ENCODE results near the gene TRAPPC1.

The TRAPPC1 gene

GRCh38 chr17:7927596-7927995, 4.2 kb downstream of the TRAPPC1 start:
- no peak for TF ChIP-seq GATA2 (IDR thresholded peaks at IDR 0.05; ENCODE audit: low read depth, low read length)
- no peak for TF ChIP-seq GATA3 (IDR thresholded peaks at IDR 0.05; ENCODE audit: low read depth, low read length)

GRCh38 chr17:7922845-7923628, 8.7 kb downstream of the TRAPPC1 start:
- TF ChIP-seq GATA2 (IDR thresholded peaks at IDR 0.05; ENCODE audit: low read depth, low read length) (no peak), GATA3 (IDR thresholded peaks at IDR 0.05; ENCODE audit: low read depth, low read length) (no peak)

- no peak for TF ChIP-seq GATA3 (IDR thresholded peaks at IDR 0.05; ENCODE audit: low read depth, low read length)
- TF ChIP-seq GATA2 (IDR thresholded peaks at IDR 0.05; ENCODE audit: low read depth, low read length), result no peak
Observed at GRCh38 chr17:7922269-7922844, 9.4 kb downstream of the TRAPPC1 start.

DNA sequence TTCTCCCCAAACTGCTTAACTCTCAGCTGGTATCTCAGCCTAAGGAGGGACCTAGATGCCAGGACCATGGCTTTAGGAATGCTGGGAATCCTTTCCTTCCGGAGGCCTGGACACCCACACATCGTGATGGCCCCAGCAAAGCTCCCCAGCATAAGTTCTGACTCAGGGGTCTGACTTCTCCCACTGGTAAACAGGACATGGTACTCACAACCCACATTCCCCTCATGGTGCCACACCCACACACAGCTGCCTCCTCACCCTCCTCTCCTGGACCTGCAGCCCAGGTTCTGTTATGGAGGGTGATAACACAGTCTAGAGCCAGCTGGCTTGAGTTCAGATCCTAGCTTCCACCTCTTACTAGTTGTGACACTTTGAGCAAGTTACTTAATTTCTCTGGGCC, 14.9 kb downstream of the TRAPPC1 start:
- TF ChIP-seq GATA3 (IDR thresholded peaks at IDR 0.05; ENCODE audit: low read depth, low read length) (no peak), GATA2 (IDR thresholded peaks at IDR 0.05; ENCODE audit: low read depth, low read length) (no peak)

GRCh38 chr17:7916385-7916682, 15.4 kb downstream of the TRAPPC1 start:
- no peak for TF ChIP-seq GATA2 (IDR thresholded peaks at IDR 0.05; ENCODE audit: low read depth, low read length)
- TF ChIP-seq GATA3 (IDR thresholded peaks at IDR 0.05; ENCODE audit: low read depth, low read length), result no peak

DNA sequence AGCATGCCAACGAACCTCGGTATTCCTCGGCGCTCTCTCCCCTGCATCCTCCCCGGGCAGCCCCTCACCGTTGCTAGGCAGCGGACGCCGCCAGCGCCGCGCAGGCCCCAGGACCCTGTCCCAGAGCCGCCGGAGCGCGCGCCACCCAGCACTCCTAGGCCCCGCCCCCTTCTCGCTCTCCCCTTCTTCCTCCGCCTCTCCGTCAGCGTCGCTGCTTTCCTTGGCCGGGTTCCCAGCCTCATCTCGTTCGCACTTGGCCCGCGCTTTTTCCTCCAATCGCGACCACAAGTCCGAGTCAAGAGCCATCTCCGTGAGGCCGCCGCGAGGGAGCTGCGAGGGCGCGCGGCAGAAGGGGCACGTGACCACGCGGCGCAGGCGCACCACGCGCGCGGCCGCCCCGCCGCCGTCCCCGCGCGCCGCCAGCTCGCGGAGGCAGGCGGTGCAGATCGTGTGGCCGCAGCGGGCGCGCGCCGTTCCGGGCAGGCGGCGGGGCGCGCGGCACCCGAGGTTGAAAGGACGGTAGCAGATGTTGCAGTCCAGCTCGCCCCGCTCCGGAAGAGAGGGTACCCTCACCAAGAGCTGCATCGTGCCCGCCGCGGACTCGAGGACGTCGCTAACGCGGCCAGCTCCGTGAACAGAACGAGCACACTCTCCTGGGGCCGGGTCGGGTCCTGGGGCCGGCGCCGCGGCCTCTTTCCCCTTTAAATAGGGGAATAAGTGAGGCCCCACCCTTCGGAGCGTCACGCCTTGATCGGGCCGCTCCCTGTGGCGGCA, 15.9 kb downstream of the TRAPPC1 start, which contains the start of gene RNF227:
Gene RNF227, minus strand, starts transcription at position 679 of the 774 bp plus-strand sequence. Its CDS starts 94 bp downstream, at position 585.
- TF ChIP-seq GATA3 (IDR thresholded peaks at IDR 0.05; ENCODE audit: low read depth, low read length), result no peak
- no peak for TF ChIP-seq GATA2 (IDR thresholded peaks at IDR 0.05; ENCODE audit: low read depth, low read length)

DNA sequence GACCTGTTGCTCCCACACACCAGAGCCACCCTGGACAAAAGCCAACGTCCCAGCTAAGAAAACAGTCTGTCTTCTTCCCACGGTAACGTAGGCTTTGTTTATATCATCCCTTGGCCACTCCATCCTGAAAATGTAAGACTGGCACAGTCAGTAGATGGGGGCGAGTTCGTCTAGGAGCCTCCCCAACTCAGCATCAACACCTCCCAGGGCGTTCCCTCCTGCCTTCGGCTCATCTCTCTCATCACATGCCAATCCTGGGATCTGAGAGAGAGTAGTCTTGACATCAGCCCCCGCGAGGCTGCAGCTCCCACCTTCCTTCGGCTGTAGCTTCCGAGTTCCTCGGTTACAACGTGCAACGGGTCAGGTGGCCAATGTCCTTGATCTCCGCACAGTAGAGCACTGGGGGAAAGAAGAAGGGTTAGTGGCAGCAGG, 16.6 kb downstream of the TRAPPC1 start:
- TF ChIP-seq GATA2 (IDR thresholded peaks at IDR 0.05; ENCODE audit: low read depth, low read length), result no peak

DNA sequence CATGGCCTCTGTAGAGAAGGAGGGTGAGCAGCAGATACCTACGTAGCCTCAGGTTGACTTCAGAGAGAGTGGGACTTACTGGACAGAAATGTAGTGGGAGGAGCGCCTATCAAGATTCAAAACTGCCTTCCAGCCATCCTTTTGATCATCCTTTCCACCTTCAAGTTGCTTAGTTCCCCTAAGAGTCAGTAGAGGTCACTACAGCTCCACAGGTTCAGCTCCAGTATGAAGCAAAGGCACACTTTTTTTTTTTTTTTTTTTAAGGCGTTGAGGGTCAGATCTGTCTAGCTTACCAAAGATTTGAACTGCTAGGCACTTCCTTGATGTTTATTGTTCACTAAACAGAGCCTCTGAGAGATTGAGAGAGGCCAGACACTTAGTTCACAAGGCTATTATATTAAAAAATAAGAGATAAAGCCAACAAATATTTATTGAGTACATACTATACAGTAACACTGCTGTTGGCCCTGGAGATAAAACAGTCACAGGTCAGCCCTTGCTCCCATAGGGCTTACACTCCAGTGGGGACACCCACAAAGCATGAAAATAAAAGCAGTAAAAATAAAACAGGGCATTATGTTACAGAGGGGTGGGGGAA, 18.7 kb downstream of the TRAPPC1 start:
- TF ChIP-seq GATA2 (IDR thresholded peaks at IDR 0.05; ENCODE audit: low read depth, low read length), result no peak
- no peak for TF ChIP-seq GATA3 (IDR thresholded peaks at IDR 0.05; ENCODE audit: low read depth, low read length)

DNA sequence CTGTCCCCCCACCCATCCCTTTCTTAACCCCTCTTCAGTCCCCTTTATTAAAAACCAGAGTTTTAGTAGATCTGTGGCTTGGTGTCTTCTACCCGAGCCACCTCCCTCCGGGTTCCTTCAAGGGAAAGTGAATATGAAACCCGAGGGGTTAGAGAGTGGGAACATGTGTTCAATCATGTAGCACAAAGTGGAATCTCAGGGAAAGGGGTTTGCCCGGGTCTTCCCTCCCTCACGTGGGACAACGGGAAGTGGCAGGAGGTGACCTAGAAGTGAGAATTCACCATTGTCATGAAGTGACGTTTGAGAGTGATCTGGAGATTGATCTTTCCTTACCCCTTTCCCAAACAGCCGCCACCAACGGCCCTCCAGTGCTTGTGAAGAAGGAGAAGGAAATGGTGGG, 20.6 kb downstream of the TRAPPC1 start:
- no peak for TF ChIP-seq GATA2 (IDR thresholded peaks at IDR 0.05; ENCODE audit: low read depth, low read length)
- no peak for TF ChIP-seq GATA3 (IDR thresholded peaks at IDR 0.05; ENCODE audit: low read depth, low read length)

DNA sequence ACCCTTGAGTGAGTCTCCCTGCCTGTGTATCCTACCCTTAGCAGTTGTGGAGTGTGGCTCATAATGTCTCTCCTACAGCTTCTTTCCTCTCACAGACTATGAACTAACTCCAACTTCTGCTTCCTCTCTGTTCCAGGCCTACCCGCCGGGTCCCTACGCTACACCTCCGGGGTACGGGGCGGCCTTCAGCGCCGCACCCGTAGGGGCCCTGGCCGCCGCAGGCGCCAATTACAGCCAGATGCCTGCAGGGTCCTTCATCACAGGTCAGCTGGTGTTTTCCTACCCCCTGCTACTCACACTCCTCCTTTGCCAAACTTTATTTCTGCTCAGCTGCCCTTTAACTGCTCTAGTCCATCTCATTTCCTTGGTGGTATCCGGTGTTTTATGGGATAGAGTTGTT, 21.0 kb downstream of the TRAPPC1 start:
- TF ChIP-seq GATA3 (IDR thresholded peaks at IDR 0.05; ENCODE audit: low read depth, low read length), result no peak
- no peak for TF ChIP-seq GATA2 (IDR thresholded peaks at IDR 0.05; ENCODE audit: low read depth, low read length)

GRCh38 chr17:7910281-7910680, 21.5 kb downstream of the TRAPPC1 start:
- TF ChIP-seq GATA3 (IDR thresholded peaks at IDR 0.05; ENCODE audit: low read depth, low read length) (no peak), GATA2 (IDR thresholded peaks at IDR 0.05; ENCODE audit: low read depth, low read length) (no peak)

- TF ChIP-seq GATA2 (IDR thresholded peaks at IDR 0.05; ENCODE audit: low read depth, low read length) (no peak), GATA3 (IDR thresholded peaks at IDR 0.05; ENCODE audit: low read depth, low read length) (no peak)
Observed at GRCh38 chr17:7909089-7909488, 22.7 kb downstream of the TRAPPC1 start.

- TF ChIP-seq GATA2 (IDR thresholded peaks at IDR 0.05; ENCODE audit: low read depth, low read length), result no peak
- no peak for TF ChIP-seq GATA3 (IDR thresholded peaks at IDR 0.05; ENCODE audit: low read depth, low read length)
Observed at GRCh38 chr17:7903154-7904103, 28.3 kb downstream of the TRAPPC1 start.
